RWPE2 (cell line): Measurements from ENCODE around the gene SNX5.

Source experiments
- ATAC-seq: fragments of 200-7000 bp; cut with Tn5 transposase; 3 replicates; pipeline ENCODE4 v1.9.1; 2021; ENCODE audit warnings: low read depth
- DNase-seq: peaks from one replicate; pipeline ENCODE4 v3.0.0-alpha.2; 2020; ENCODE audit warnings: low spot score
- H3K27ac ChIP-seq: fragments of 450-650 bp; 2 replicates; pipeline ENCODE4 v1.5.1; 2017; ENCODE audit warnings: mild to moderate bottlenecking; ENCODE audit not compliant: poor library complexity, severe bottlenecking
- H3K27me3 ChIP-seq: fragments of 250-450 bp; sonication (Bioruptor Pico); 2 replicates; pipeline ENCODE4 v1.5.1; 2021; ENCODE audit warnings: mild to moderate bottlenecking, moderate library complexity; ENCODE audit not compliant: insufficient read depth, poor library complexity, severe bottlenecking
- H3K36me3 ChIP-seq: fragments of 250-450 bp; sonication (Bioruptor Pico); 2 replicates; pipeline ENCODE4 v1.5.1; 2020; ENCODE audit warnings: low read depth, mild to moderate bottlenecking, moderate library complexity
- H3K4me1 ChIP-seq: fragments of 250-450 bp; sonication (Bioruptor Pico); 2 replicates; pipeline ENCODE4 v1.5.1; 2021; ENCODE audit warnings: mild to moderate bottlenecking, moderate library complexity; ENCODE audit not compliant: insufficient read depth, poor library complexity, severe bottlenecking
- H3K4me3 ChIP-seq: fragments of 250-450 bp; sonication (Bioruptor Pico); 2 replicates; pipeline ENCODE4 v1.5.1; 2021; ENCODE audit warnings: mild to moderate bottlenecking, moderate library complexity; ENCODE audit not compliant: severe bottlenecking
- H3K9me3 ChIP-seq: fragments of 250-450 bp; sonication (Bioruptor Pico); 2 replicates; pipeline ENCODE4 v1.5.1; 2021; ENCODE audit warnings: mild to moderate bottlenecking, moderate library complexity; ENCODE audit not compliant: severe bottlenecking
- TF ChIP-seq, protein P1 (sequence below): fragments of 450-650 bp; IDR thresholded peaks from one replicate; pipeline ENCODE4 v1.5.1; 2017; ENCODE audit warnings: mild to moderate bottlenecking, moderate library complexity; ENCODE audit not compliant: poor library complexity, severe bottlenecking

Gene SNX5

DNA sequence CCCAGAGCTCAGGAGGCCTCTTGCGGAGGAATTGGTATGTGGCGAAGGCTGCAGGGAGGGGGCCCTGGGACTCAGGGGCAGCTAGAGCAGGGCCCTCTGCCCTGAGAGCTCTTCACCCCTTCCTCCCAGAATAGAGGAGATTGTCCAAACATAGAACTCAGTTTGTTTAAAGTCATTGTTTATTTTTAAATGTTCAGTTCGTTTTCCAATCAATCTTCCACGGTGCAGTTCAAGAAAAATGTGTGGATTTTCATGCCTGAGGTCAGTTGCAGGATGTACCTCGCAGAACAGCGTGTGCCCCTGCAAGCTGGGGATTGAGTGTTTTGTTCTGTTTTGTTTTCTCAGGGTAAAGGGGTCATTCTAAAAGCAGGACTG is 37.4 kb upstream of the SNX5 start:
- Histone ChIP-seq H3K27me3 (no peaks in the 10 kb centered on the region), H3K27ac (no peak overlapping the region), H3K36me3 (no peaks in the 10 kb centered on the region), H3K9me3 (no peaks in the 10 kb centered on the region), H3K4me1 (peaks cover 7% of the 10 kb centered on the region), H3K4me3 (no peak overlapping the region)
- ATAC-seq (no peak), DNase-seq (no peak)
- TF ChIP-seq, protein P1, sequence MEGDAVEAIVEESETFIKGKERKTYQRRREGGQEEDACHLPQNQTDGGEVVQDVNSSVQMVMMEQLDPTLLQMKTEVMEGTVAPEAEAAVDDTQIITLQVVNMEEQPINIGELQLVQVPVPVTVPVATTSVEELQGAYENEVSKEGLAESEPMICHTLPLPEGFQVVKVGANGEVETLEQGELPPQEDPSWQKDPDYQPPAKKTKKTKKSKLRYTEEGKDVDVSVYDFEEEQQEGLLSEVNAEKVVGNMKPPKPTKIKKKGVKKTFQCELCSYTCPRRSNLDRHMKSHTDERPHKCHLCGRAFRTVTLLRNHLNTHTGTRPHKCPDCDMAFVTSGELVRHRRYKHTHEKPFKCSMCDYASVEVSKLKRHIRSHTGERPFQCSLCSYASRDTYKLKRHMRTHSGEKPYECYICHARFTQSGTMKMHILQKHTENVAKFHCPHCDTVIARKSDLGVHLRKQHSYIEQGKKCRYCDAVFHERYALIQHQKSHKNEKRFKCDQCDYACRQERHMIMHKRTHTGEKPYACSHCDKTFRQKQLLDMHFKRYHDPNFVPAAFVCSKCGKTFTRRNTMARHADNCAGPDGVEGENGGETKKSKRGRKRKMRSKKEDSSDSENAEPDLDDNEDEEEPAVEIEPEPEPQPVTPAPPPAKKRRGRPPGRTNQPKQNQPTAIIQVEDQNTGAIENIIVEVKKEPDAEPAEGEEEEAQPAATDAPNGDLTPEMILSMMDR, result no peak

DNA sequence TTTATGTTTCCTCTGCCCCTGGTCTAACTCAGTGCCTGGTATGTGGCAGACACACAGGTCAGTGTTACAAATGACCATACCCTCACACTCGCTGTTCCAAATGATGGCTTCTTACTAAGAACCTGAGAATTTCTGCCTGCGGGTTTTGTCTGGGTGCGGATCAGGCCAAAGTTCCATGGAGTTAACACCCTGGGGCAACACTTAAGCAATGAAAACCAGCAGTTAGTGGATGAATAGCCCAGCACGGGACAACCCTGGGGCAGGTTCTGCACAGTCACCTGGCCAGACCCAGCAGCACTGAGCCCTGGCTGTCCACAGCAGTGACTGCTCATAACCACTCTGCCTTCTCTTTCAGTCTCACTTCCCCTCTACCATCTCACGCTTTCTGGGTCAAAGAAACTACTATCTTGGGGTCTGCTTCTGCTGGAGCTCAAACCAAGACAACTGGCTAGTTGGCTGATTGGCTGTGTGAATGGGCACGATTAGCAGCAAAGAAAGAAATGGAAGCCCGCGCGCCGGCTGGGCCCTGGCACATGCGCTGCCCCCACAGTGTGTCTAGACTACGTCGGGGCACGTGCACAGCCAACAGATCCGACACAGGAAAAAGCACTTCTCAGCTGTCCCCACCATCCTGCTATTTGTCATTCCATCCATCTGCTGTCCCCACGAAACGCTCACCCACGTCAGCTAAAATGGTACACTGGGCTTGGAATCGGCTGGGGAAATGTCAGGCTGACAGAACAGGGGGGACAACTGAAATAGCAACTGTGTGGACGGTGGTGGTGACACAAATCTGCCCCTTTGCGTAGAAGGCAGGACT is 36.8 kb upstream of the SNX5 start:
- Histone ChIP-seq H3K4me3 (no peak overlapping the region), H3K27ac (no peak overlapping the region), H3K36me3 (no peaks in the 10 kb centered on the region), H3K27me3 (no peaks in the 10 kb centered on the region), H3K9me3 (no peaks in the 10 kb centered on the region), H3K4me1 (peaks cover 8% of the 10 kb centered on the region)
- DNase-seq (no peak), ATAC-seq (no peak)
- TF ChIP-seq, protein P1, result no peak

DNA sequence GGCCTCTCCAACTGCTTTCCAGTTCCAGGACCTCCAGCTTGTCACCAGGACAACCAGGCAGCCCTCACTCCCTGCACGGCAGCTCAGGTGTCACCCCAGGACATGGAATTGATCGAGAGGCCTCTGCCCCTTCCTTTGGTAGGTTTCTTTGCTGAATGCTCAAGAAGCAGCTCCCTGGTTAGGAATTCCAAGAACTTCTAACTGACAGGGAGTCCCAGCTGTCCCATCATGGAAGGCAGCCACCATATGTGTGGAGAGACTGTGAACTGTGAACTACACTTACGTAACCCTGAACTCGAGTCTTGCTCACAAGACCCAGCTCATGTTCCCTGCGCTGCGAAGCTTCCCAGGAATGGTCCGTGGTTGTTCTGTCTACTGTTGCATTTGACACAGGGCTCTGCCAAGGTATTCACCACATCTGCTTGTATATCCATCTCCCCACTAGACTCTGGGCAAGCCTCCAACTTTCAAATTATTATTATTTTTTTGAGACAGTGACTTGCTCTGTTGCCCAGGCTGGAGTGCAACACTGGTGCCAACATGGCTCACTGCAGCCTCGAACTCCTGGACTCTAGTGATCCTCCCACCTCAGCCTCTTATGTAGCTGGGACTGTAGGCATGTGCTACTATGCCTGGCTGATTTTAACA is 35.9 kb upstream of the SNX5 start:
- H3K27me3 ChIP-seq, result no peaks in the 10 kb centered on the region
- H3K36me3 ChIP-seq, result no peaks in the 10 kb centered on the region
- no peak overlapping the region for H3K4me3 ChIP-seq
- TF ChIP-seq, protein P1, result no peak
- no peaks in the 10 kb centered on the region for H3K9me3 ChIP-seq
- no peak for DNase-seq
- peaks cover 8% of the 10 kb centered on the region for H3K4me1 ChIP-seq
- H3K27ac ChIP-seq, result no peak overlapping the region
- no peak for ATAC-seq

DNA sequence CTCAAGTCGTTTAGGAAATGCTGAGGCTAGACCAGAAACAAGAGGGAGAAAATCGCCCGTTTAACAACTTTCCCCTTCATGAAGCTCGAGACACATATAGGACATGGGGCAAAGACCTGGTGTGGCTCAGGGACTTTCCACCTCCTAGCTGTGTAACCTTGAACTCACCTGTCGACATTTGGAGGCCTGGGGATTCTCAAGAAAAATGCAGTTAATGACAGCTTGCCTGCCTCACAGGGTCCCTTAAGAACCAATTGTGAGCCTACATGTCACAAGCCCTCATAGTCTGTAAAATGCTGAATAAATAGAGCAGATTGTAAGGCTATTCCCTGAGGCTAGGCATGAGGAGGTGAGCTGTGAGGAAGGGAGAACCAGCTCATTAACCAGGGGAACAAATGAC is 35.3 kb upstream of the SNX5 start:
- Histone ChIP-seq H3K27me3 (no peaks in the 10 kb centered on the region), H3K36me3 (no peaks in the 10 kb centered on the region), H3K4me1 (peaks cover 8% of the 10 kb centered on the region), H3K4me3 (no peak overlapping the region), H3K27ac (no peak overlapping the region), H3K9me3 (no peaks in the 10 kb centered on the region)
- TF ChIP-seq, protein P1, result no peak
- DNase-seq, result no peak
- ATAC-seq, result no peak
